H1 (cell line): Measurements from ENCODE around the gene EFR3B. TPM values are rescaled to one million over a fixed set of nuclear protein-coding genes. Genes with fewer than 3 reads are reported as not detected.
"Not testable (repeated sequence)": the region's sequence is repeated elsewhere in the genome, so short reads cannot be mapped to it uniquely, and the experiment has no call there.

Experiments used
- CTCF ChIA-PET: fragments of 300-600 bp; sonication (Branson Sonifier 250); formaldehyde crosslinking; loops from one replicate; lab custom pipeline; 2021; ENCODE audit not compliant: partially characterized antibody; lab: Charles Lee
- POLR2A ChIA-PET: fragments of 300-600 bp; sonication (Branson Sonifier 250); formaldehyde crosslinking; loops from one replicate; lab custom pipeline; 2021; ENCODE audit warnings: inconsistent platforms; ENCODE audit not compliant: partially characterized antibody; lab: Charles Lee
- DNase-seq, 2 experiments: peaks; one replicate each; pipeline versions ENCODE4 v3.0.0 to v3.0.0-alpha.2; 2010 to 2022; ENCODE audit warnings: low spot score in 2 of 2, low read depth in 1 of 2, mixed read lengths in 1 of 2
- FAIRE-seq: peaks from 2 replicates; lab custom pipeline; 2011; peaks lifted over from hg19 to GRCh38; lab: Jason Lieb, UNC
- H2AFZ ChIP-seq: 2 replicates; pipeline ENCODE4 v1.8.1; 2012; ENCODE audit warnings: low read length, inconsistent platforms
- H2AK5ac ChIP-seq: 2 replicates; pipeline ENCODE4 v1.6.1; 2013; ENCODE audit warnings: low read depth, low read length
- H2BK120ac ChIP-seq: replicated peaks from 2 replicates; pipeline ENCODE3; 2013; ENCODE audit warnings: low read depth, low read length, inconsistent platforms
- H2BK12ac ChIP-seq: 2 replicates; pipeline ENCODE4 v1.6.1; 2013; ENCODE audit warnings: low read depth, low read length
- H2BK15ac ChIP-seq: 2 replicates; pipeline ENCODE4 v1.6.1; 2013; ENCODE audit warnings: low read length
- H2BK20ac ChIP-seq: 2 replicates; pipeline ENCODE4 v1.6.1; 2013; ENCODE audit warnings: low read length
- H2BK5ac ChIP-seq: 2 replicates; pipeline ENCODE4 v1.6.1; 2013; ENCODE audit warnings: low read depth, low read length
- H3K14ac ChIP-seq: 2 replicates; pipeline ENCODE4 v1.6.1; 2013; ENCODE audit warnings: inconsistent platforms; ENCODE audit not compliant: insufficient read length
- H3K18ac ChIP-seq: 2 replicates; pipeline ENCODE4 v1.6.1; 2013; ENCODE audit warnings: low read length; ENCODE audit errors: extremely low read depth
- H3K23ac ChIP-seq: 2 replicates; pipeline ENCODE4 v1.6.1; 2013; ENCODE audit warnings: inconsistent platforms; ENCODE audit not compliant: insufficient read length
- H3K23me2 ChIP-seq: 2 replicates; pipeline ENCODE4 v1.6.1; 2013; ENCODE audit warnings: low read depth, low read length
- H3K27ac ChIP-seq: 2 replicates; pipeline ENCODE4 v1.6.1; 2011; ENCODE audit warnings: low read depth, low read length, inconsistent platforms
- H3K27me3 ChIP-seq, 4 experiments: replicated peaks in 1 of 4; 1 replicate in 1 of 4; 2 replicates in 3 of 4; pipeline versions ENCODE4 v1.6.1 to v1.8.1; 2011 to 2013; ENCODE audit warnings: low read length in 3 of 4, mild to moderate bottlenecking in 3 of 4, inconsistent platforms in 2 of 4, mixed read lengths in 2 of 4, moderate library complexity in 1 of 4; ENCODE audit not compliant: control insufficient read depth in 3 of 4, insufficient read depth in 3 of 4; ENCODE audit errors: extremely low read depth in 1 of 4
- H3K36me3 ChIP-seq, 4 experiments: 2 replicates each; pipeline versions ENCODE4 v1.6.1 to v1.8.1; 2011 to 2013; ENCODE audit warnings: mild to moderate bottlenecking in 4 of 4, low read length in 3 of 4, moderate library complexity in 2 of 4, control low read depth in 1 of 4, inconsistent platforms in 1 of 4; ENCODE audit not compliant: insufficient read depth in 4 of 4, control insufficient read depth in 2 of 4
- H3K4ac ChIP-seq: replicated peaks from 2 replicates; pipeline ENCODE3; 2013; ENCODE audit warnings: low read length, low read depth, mixed read lengths, inconsistent platforms; ENCODE audit not compliant: insufficient read length
- H3K4me1 ChIP-seq, 4 experiments: replicated peaks in 1 of 4; 1 replicate in 1 of 4; 2 replicates in 3 of 4; pipeline versions ENCODE4 v1.6.1 to v1.8.1; 2011 to 2013; ENCODE audit warnings: low read length in 3 of 4, inconsistent platforms in 2 of 4, mixed read lengths in 1 of 4; ENCODE audit not compliant: insufficient read depth in 4 of 4, control insufficient read depth in 3 of 4
- H3K4me2 ChIP-seq, 2 experiments: 2 replicates each; pipeline versions ENCODE4 v1.6.1 to v1.8.1; 2011 to 2013; ENCODE audit warnings: low read depth in 2 of 2, low read length in 2 of 2, control low read depth in 1 of 2, inconsistent platforms in 1 of 2, mild to moderate bottlenecking in 1 of 2; ENCODE audit not compliant: insufficient read depth in 1 of 2
- H3K4me3 ChIP-seq, 4 experiments: fragments of 200-600, 300-600 bp in 1 of 4; sonication (generic), shearing (Covaris generic), sonication (Bioruptor Twin) in 1 of 4; 2 replicates each; pipeline versions ENCODE4 v1.5.1 to v1.8.1; 2011 to 2016; ENCODE audit warnings: low read length in 4 of 4, low read depth in 3 of 4, control low read depth in 2 of 4, inconsistent platforms in 2 of 4, mild to moderate bottlenecking in 2 of 4, mixed read lengths in 1 of 4, moderate library complexity in 1 of 4; ENCODE audit not compliant: insufficient read depth in 2 of 4; ENCODE audit errors: extremely low read depth in 1 of 4
- H3K56ac ChIP-seq: replicated peaks from 2 replicates; pipeline ENCODE3; 2013; ENCODE audit warnings: low read depth, mild to moderate bottlenecking, mixed read lengths, low read length, inconsistent platforms; ENCODE audit not compliant: insufficient read length
- H3K79me1 ChIP-seq: 2 replicates; pipeline ENCODE4 v1.6.1; 2013; ENCODE audit warnings: low read depth, low read length, control low read depth
- H3K79me2 ChIP-seq, 2 experiments: 2 replicates each; pipeline versions ENCODE4 v1.6.1 to v1.8.1; 2012 to 2013; ENCODE audit warnings: low read length in 2 of 2, mild to moderate bottlenecking in 2 of 2, inconsistent platforms in 1 of 2; ENCODE audit not compliant: insufficient read depth in 2 of 2, control insufficient read depth in 1 of 2
- H3K9ac ChIP-seq, 4 experiments: replicated peaks in 1 of 4; 1 replicate in 1 of 4; 2 replicates in 3 of 4; pipeline versions ENCODE4 v1.6.1 to v1.8.1; 2011 to 2013; ENCODE audit warnings: low read depth in 3 of 4, low read length in 3 of 4, control low read depth in 2 of 4, mild to moderate bottlenecking in 2 of 4, moderate library complexity in 2 of 4, inconsistent platforms in 1 of 4; ENCODE audit errors: extremely low read depth in 1 of 4
- H3K9me3 ChIP-seq, 2 experiments: 2 replicates each; pipeline versions ENCODE4 v1.6.1 to v1.8.1; 2012 to 2013; ENCODE audit warnings: mild to moderate bottlenecking in 2 of 2, moderate library complexity in 2 of 2, control low read depth in 1 of 2, inconsistent platforms in 1 of 2, low read depth in 1 of 2, low read length in 1 of 2, mixed read lengths in 1 of 2; ENCODE audit not compliant: insufficient read depth in 2 of 2
- H4K20me1 ChIP-seq, 2 experiments: replicated peaks in 1 of 2; 2 replicates each; pipeline versions ENCODE3 to v1.8.1; 2011 to 2013; ENCODE audit warnings: inconsistent platforms in 2 of 2, low read length in 2 of 2, mild to moderate bottlenecking in 1 of 2; ENCODE audit not compliant: insufficient read depth in 2 of 2, control insufficient read depth in 1 of 2
- H4K5ac ChIP-seq: 2 replicates; pipeline ENCODE4 v1.6.1; 2013; ENCODE audit warnings: low read length, low read depth, mixed read lengths, inconsistent platforms; ENCODE audit not compliant: insufficient read length
- H4K8ac ChIP-seq: 2 replicates; pipeline ENCODE4 v1.8.0; 2013; ENCODE audit warnings: mild to moderate bottlenecking, moderate library complexity, low read length, inconsistent platforms; ENCODE audit not compliant: insufficient read depth; ENCODE audit errors: extremely low read depth
- H4K91ac ChIP-seq: replicated peaks from 2 replicates; pipeline ENCODE3; 2013; ENCODE audit warnings: low read length, mixed read lengths, inconsistent platforms; ENCODE audit not compliant: insufficient read length
- WGBS, 2 experiments: shearing (Covaris generic) in 1 of 2; methylation state at CpG; one replicate each; pipeline versions ENCODE4 v1.1.6 to v1.1.7; 2013 to 2015; ENCODE audit warnings: low lambda C conversion rate in 2 of 2, mixed read lengths in 2 of 2, inconsistent platforms in 1 of 2, low coverage in 1 of 2, missing lambda C conversion rate in 1 of 2; ENCODE audit not compliant: insufficient replicate concordance in 2 of 2, insufficient coverage in 1 of 2, insufficient read length in 1 of 2; ENCODE audit errors: extremely low coverage in 1 of 2, missing lambda C conversion rate in 1 of 2; 5-methylcytosine and 5-hydroxymethylcytosine counted together
- polyA plus RNA-seq, 7 experiments: library from polyadenylated mRNA; depleted of rRNA in 3 of 7; stranded (reverse) in 5 of 7; unstranded in 2 of 7; fragments of >200 nt in 5 of 7; fragments of 200-250 nt in 2 of 7; gene quantifications; 1 replicate in 5 of 7; 2 replicates in 1 of 7; 4 replicates in 1 of 7; pipeline versions ENCODE4 v1.2.1 to v1.2.3, GENCODE V29; 2011 to 2013; ENCODE audit warnings: missing spikeins in 2 of 7, mixed read lengths in 2 of 7
- total RNA-seq: library from RNA; stranded (reverse); fragmentation: NEBNext Ultra II Directional; extraction: Animal tissue kit (Norgen Biotek cat#: 25700); gene quantifications from 2 replicates; pipeline ENCODE4 v1.2.1, GENCODE V29; 2021

Gene EFR3B
- total and polyA plus RNA-seq, 2 of the 8 experiments (the other 6 are each of a cell fraction or from before 2014, with no cell fraction given) = 3.4 to 9.6 TPM

GRCh38 chr2:25127071-25127470 lies 85.2 kb downstream of the EFR3B start:
- POLR2A ChIA-PET = interaction anchor here (1.5 kb wide), 1 partner anchor 151 kb away, joined by 7 read pairs; no protein-coding TSS in a partner anchor
- H2BK12ac ChIP-seq, H3K23ac ChIP-seq, H3K4me2 ChIP-seq, H3K9me3 ChIP-seq, H3K56ac ChIP-seq, H4K8ac ChIP-seq, H3K4me1 ChIP-seq, H4K91ac ChIP-seq, DNase-seq, H2BK15ac ChIP-seq, H3K9ac ChIP-seq, H4K20me1 ChIP-seq, H3K36me3 ChIP-seq, H2BK120ac ChIP-seq, H3K79me1 ChIP-seq, H3K79me2 ChIP-seq, H3K23me2 ChIP-seq, H3K18ac ChIP-seq, FAIRE-seq, H2BK5ac ChIP-seq, H3K4ac ChIP-seq, H2AK5ac ChIP-seq, H3K4me3 ChIP-seq, H3K27ac ChIP-seq, H4K5ac ChIP-seq, H2AFZ ChIP-seq, H3K14ac ChIP-seq, H2BK20ac ChIP-seq: not testable (repeated sequence)
- H3K27me3 ChIP-seq = peaks cover 2 to 17% (median 13%) of the 10 kb centered on the region in 4 experiments
- CTCF ChIA-PET = interaction anchor here (1.0 to 10.0 kb wide), 7 partner anchors 10 to 151 kb away, joined by 3 to 176 read pairs (median 4); no protein-coding TSS in a partner anchor
- WGBS, 2 experiments = no CpG with 5 or more reads among the region's 3 CpGs
